Heart right ventricle (tissue), 16 donors: ENCODE measurements around the gene NID1. TPM values are rescaled to one million over a fixed set of nuclear protein-coding genes. Genes with fewer than 3 reads are reported as not detected.
A peak's percentile ranks its signal among the peaks of the same experiment; 100 is the strongest.
"Not testable (repeated sequence)": the region's sequence is repeated elsewhere in the genome, so short reads cannot be mapped to it uniquely, and the experiment has no call there.

Experiments
- ATAC-seq, 8 donors: fragments of 200-7000 bp; cut with Tn5 transposase; one replicate each; pipeline ENCODE4 v1.9.1; 2020; ENCODE audit warnings: mild to moderate bottlenecking in 8 of 8, moderate library complexity in 8 of 8, moderate number of reproducible peaks in 1 of 8
- DNase-seq, 2 donors: peaks; one replicate each; pipeline ENCODE4 v3.0.0-alpha.2; 2020
- H3K27ac ChIP-seq, 10 donors: fragments of 200-600 bp; sonication (generic) in 2 of 10; one replicate each; pipeline versions ENCODE4 v1.5.0 to v1.8.0; 2020 to 2022; ENCODE audit warnings: mild to moderate bottlenecking in 3 of 10
- H3K27me3 ChIP-seq, 7 donors: fragments of 200-600 bp; one replicate each; pipeline ENCODE4 v1.8.0; 2021 to 2022; ENCODE audit warnings: mild to moderate bottlenecking in 2 of 7
- H3K36me3 ChIP-seq, 9 donors: fragments of 200-600 bp; sonication (generic) in 1 of 9; one replicate each; pipeline versions ENCODE4 v1.5.0 to v1.8.0; 2020 to 2022; ENCODE audit warnings: mild to moderate bottlenecking in 2 of 9
- H3K4me1 ChIP-seq, 9 donors: fragments of 200-600 bp; sonication (generic) in 1 of 9; one replicate each; pipeline versions ENCODE4 v1.5.0 to v1.8.0; 2020 to 2022; ENCODE audit warnings: mild to moderate bottlenecking in 4 of 9
- H3K4me3 ChIP-seq, 10 donors: fragments of 200-600 bp; sonication (generic) in 2 of 10; one replicate each; pipeline versions ENCODE4 v1.5.0 to v1.8.0; 2020 to 2022; ENCODE audit warnings: mild to moderate bottlenecking in 7 of 10, moderate library complexity in 2 of 10
- H3K9me3 ChIP-seq, 11 donors: fragments of 200-600 bp in 10 of 11; sonication (generic) in 2 of 11; one replicate each; pipeline versions ENCODE4 v1.5.0 to v1.8.0; 2013 to 2022; ENCODE audit warnings: mild to moderate bottlenecking in 2 of 11, control low read depth in 1 of 11, moderate library complexity in 1 of 11
- CTCF ChIP-seq, 9 donors: fragments of 200-600 bp; sonication (generic) in 2 of 9; IDR thresholded peaks; one replicate each; pipeline versions ENCODE4 v1.5.0 to v1.8.0; 2021 to 2022; ENCODE audit warnings: antibody characterized with exemption in 9 of 9, mild to moderate bottlenecking in 5 of 9, moderate library complexity in 1 of 9
- WGBS, 2 donors: extraction: QIAGEN DNeasy Blood & Tissue Kit; methylation state at CpG; one replicate each; pipeline ENCODE4 v1.1.7; 2013; ENCODE audit warnings: inconsistent platforms in 1 of 2; 5-methylcytosine and 5-hydroxymethylcytosine counted together
- intact Hi-C, 10 donors: fragments of 100-400 bp; cut with DNase I; formaldehyde crosslinking; loops; one replicate each; pipeline versions ENCODE4 v1.11.1 to v1.14.2; 2022
- polyA plus RNA-seq, 2 donors: library from polyadenylated mRNA; stranded (reverse); fragments of 200-250 nt; gene quantifications; one replicate each; pipeline ENCODE4 v1.2.3, GENCODE V29; 2013
- total RNA-seq, 10 donors: library from RNA; stranded (reverse); fragmentation: NEBNext Ultra II Directional in 3 of 10; extraction: Animal tissue kit (Norgen Biotek cat#: 25700) in 3 of 10; gene quantifications; one replicate each; pipeline versions ENCODE4 v1.2.1 to v1.2.4, GENCODE V29; 2021 to 2023
- donor health status: Arrhythmogenic right ventricular cardiomyopathy.
- donor health status: ischemic (EF 13 %, LVEDD 7.1; RV severe dilation, severe dysfunction).
- donor health status: healthy with polysubstance abuse.
- donor health status: DM: no; HTN: yes; CAD: no.
- donor health status: DM: no; HTN: no; CAD: no.
- donor health status: ischemic (EF 25% LVEDD 6.9; RV normal size, moderate dysfunction).
- donor health status: ischemic (EF 25% LVEDD 5.7; RV mildly dilated, moderate dysfunction).
- donor health status: healthy.
- donor health status: DM: yes; HTN: yes; CAD: no.
- donor health status: Ischemic cardiomyopathy.
- donor health status: ischemic (EF 35%, LVEDD 5.7; RV mildly dilated, moderate dysfunction).
- donor health status: nonischemic (EF 11% LVEDD 7.7; RV severe dilation, severe dysfunction).
- donor health status: DM: yes; HTN: yes; CAD: no.
- donor health status: PGD.
- donor health status: ischemic (EF 29% LVEDD 5.4; RV normal size, mild dysfunction).
- donor health status: nonischemic (EF 23%, LVEDD 6.1; RV moderate dilation, normal function).

The NID1 gene
- total and polyA plus RNA-seq, 12 donors = 30.2 to 120 (median 44.4) TPM

GRCh38 chr1:235976490-235976889, 88.4 kb downstream of the NID1 start:
- Histone ChIP-seq H3K9me3 (peaks cover 0 to 13% (median 0%) of the 10 kb centered on the region in 11 donors), H3K36me3 (peaks cover 0 to 78% (median 60%) of the 10 kb centered on the region in 9 donors), H3K4me1 (peaks cover 0 to 36% (median 32%) of the 10 kb centered on the region in 9 donors), H3K27ac (no peak overlapping the region), H3K4me3 (no peak overlapping the region), H3K27me3 (no peaks in the 10 kb centered on the region)
- DNase-seq = no peak
- intact Hi-C loops = loop anchor here in 6 of 10 donors (5.0 to 10.0 kb wide), 6 partner anchors 62 to 472 kb away; partner anchors contain the start of genes LYST (in 3 of the 6) and B3GALNT2 (in 1 of the 6)
- no peak for ATAC-seq
- TF ChIP-seq CTCF (IDR thresholded peaks at IDR 0.05) = no peak
- WGBS, 2 donors = 88 to 98% methylated on average over 5 of the region's 5 CpGs

- Histone ChIP-seq H3K27me3 (no peaks in the 10 kb centered on the region), H3K4me1 (peaks cover 0 to 23% (median 20%) of the 10 kb centered on the region in 9 donors), H3K27ac (no peak overlapping the region), H3K36me3 (peaks cover 0 to 59% (median 42%) of the 10 kb centered on the region in 9 donors), H3K9me3 (peaks cover 0 to 13% (median 0%) of the 10 kb centered on the region in 11 donors), H3K4me3 (no peak overlapping the region)
- WGBS, 2 donors = 47 to 52% methylated on average over 1 of the region's 1 CpG
- no peak for ATAC-seq
- intact Hi-C loops = loop anchor here in 7 of 10 donors (5.0 to 10.0 kb wide), 8 partner anchors 60 to 470 kb away; partner anchors contain the start of genes LYST (in 3 of the 7), B3GALNT2 (in 1 of the 7) and NID1 (in 1 of the 7)
- no peak for DNase-seq
- TF ChIP-seq CTCF (IDR thresholded peaks at IDR 0.05) = no peak
These were observed 90.3 kb downstream of the NID1 start for GRCh38 chr1:235974616-235975015.

GRCh38 chr1:235972691-235973090, 92.2 kb downstream of the NID1 start:
- H3K4me1 ChIP-seq = peaks cover 0 to 23% (median 17%) of the 10 kb centered on the region in 9 donors
- not testable (repeated sequence) for H3K9me3 ChIP-seq, H3K27me3 ChIP-seq, DNase-seq
- H3K27ac ChIP-seq = peak overlapping the region; percentile 71 to 94 (median 88)
- WGBS, 2 donors = 92 to 94% methylated on average over 3 of the region's 3 CpGs
- intact Hi-C loops = loop anchor here in 7 of 10 donors (5.0 to 10.0 kb wide), 7 partner anchors 58 to 468 kb away; partner anchors contain the start of genes LYST (in 3 of the 7), B3GALNT2 (in 1 of the 7) and NID1 (in 1 of the 7)
- peak in 1 of 8 donors; percentile 8 for ATAC-seq
- peak overlapping the region in 3 of 10 donors; percentile 49 to 54 (median 53) for H3K4me3 ChIP-seq
- H3K36me3 ChIP-seq = peaks cover 0 to 40% (median 23%) of the 10 kb centered on the region in 9 donors

- peak overlapping the region in 9 of 10 donors; percentile 24 to 54 (median 48) for H3K4me3 ChIP-seq
- no peak for TF ChIP-seq CTCF (IDR thresholded peaks at IDR 0.05)
- peak; percentile 60 to 74 (median 69) for ATAC-seq
These were observed 92.6 kb downstream of the NID1 start for GRCh38 chr1:235972311-235972689.

More at GRCh38 chr1:235972311-235972689, 92.6 kb downstream of the NID1 start:
- WGBS, 2 donors = 17 to 18% methylated on average over 5 of the region's 5 CpGs
- peaks cover 0 to 5% (median 0%) of the 10 kb centered on the region in 11 donors for H3K9me3 ChIP-seq
- DNase-seq = no peak
- H3K27ac ChIP-seq = peak overlapping the region; percentile 71 to 94 (median 88)
- no peaks in the 10 kb centered on the region for H3K27me3 ChIP-seq
- H3K36me3 ChIP-seq = peaks cover 0 to 36% (median 19%) of the 10 kb centered on the region in 9 donors
- intact Hi-C loops = loop anchor here in 7 of 10 donors (5.0 to 10.0 kb wide), 7 partner anchors 57 to 467 kb away; partner anchors contain the start of genes LYST (in 3 of the 7), B3GALNT2 (in 1 of the 7) and NID1 (in 1 of the 7)
- peaks cover 0 to 23% (median 17%) of the 10 kb centered on the region in 9 donors for H3K4me1 ChIP-seq
